OCI-LY7 (cell line): ENCODE measurements around the gene THAP4. TPM values are rescaled to one million over a fixed set of nuclear protein-coding genes. Genes with fewer than 3 reads are reported as not detected.

Experiments
- BruUV-seq: library from RNA; stranded (reverse); fragments of 400-500 nt; replicated peaks from 2 replicates; lab custom pipeline; 2021; lab: Mats Ljungman, UMichigan
- CTCF ChIA-PET: fragments of 300-600 bp; sonication (Branson Sonifier 250); formaldehyde crosslinking; loops from one replicate; lab custom pipeline; 2022; ENCODE audit warnings: antibody characterized with exemption; ENCODE audit not compliant: unreplicated experiment; lab: Charles Lee
- POLR2A ChIA-PET: fragments of 300-600 bp; sonication (Branson Sonifier 250); formaldehyde crosslinking; loops from one replicate; lab custom pipeline; 2022; ENCODE audit warnings: antibody characterized with exemption; lab: Charles Lee
- DNase-seq: peaks from one replicate; pipeline ENCODE4 v3.0.0-alpha.2; 2015; ENCODE audit warnings: low spot score
- H2AFZ ChIP-seq: fragments of 200-600 bp; sonication (generic), shearing (Covaris generic); 2 replicates; pipeline ENCODE4 v1.6.1; 2014; ENCODE audit warnings: mild to moderate bottlenecking, antibody characterized with exemption, low read length, moderate library complexity
- H3K27ac ChIP-seq: fragments of 200-600 bp; sonication (generic); 2 replicates; pipeline ENCODE4 v1.5.1; 2014; ENCODE audit warnings: mixed run types, low read depth, mild to moderate bottlenecking, moderate library complexity, low read length, inconsistent platforms; ENCODE audit not compliant: poor library complexity, severe bottlenecking
- H3K36me3 ChIP-seq: fragments of 200-600 bp; sonication (generic); 2 replicates; pipeline ENCODE4 v1.6.1; 2014; ENCODE audit warnings: mild to moderate bottlenecking, antibody characterized with exemption, low read length, moderate library complexity, mixed read lengths; ENCODE audit not compliant: insufficient read depth
- H3K4me1 ChIP-seq: fragments of 200-600 bp; sonication (generic); 2 replicates; pipeline ENCODE4 v1.5.1; 2014; ENCODE audit warnings: mild to moderate bottlenecking, low read length; ENCODE audit not compliant: insufficient read depth, poor library complexity, severe bottlenecking
- H3K4me2 ChIP-seq: fragments of 200-600 bp; sonication (generic); 2 replicates; pipeline ENCODE4 v1.6.1; 2014; ENCODE audit warnings: mild to moderate bottlenecking, low read length
- H3K4me3 ChIP-seq: fragments of 200-600 bp; sonication (generic); 2 replicates; pipeline ENCODE4 v1.5.1; 2014; ENCODE audit warnings: mild to moderate bottlenecking, low read depth, low read length; ENCODE audit not compliant: poor library complexity, severe bottlenecking
- H3K79me2 ChIP-seq: fragments of 200-600 bp; sonication (generic); 2 replicates; pipeline ENCODE4 v1.6.1; 2016; ENCODE audit warnings: low read depth, mild to moderate bottlenecking, low read length, moderate library complexity, mixed read lengths; ENCODE audit not compliant: insufficient read depth
- H3K9me2 ChIP-seq: fragments of 200-600 bp; sonication (generic); 2 replicates; pipeline ENCODE4 v1.6.1; 2016; ENCODE audit warnings: mild to moderate bottlenecking, low read length, mixed read lengths; ENCODE audit not compliant: insufficient read depth
- H3K9me3 ChIP-seq: fragments of 200-600 bp; sonication (generic); 2 replicates; pipeline ENCODE4 v1.6.1; 2014; ENCODE audit warnings: mild to moderate bottlenecking, mixed run types, low read length, mixed read lengths
- H4K20me1 ChIP-seq: fragments of 200-600 bp; sonication (generic); 2 replicates; pipeline ENCODE4 v1.6.1; 2014; ENCODE audit warnings: mild to moderate bottlenecking, antibody characterized with exemption, low read length, moderate library complexity, mixed read lengths; ENCODE audit not compliant: insufficient read depth
- EZH2phosphoT487 ChIP-seq: fragments of 200-600 bp; sonication (generic); IDR thresholded peaks from 2 replicates; pipeline ENCODE4 v1.6.1; 2018; ENCODE audit warnings: low read depth, borderline replicate concordance, mild to moderate bottlenecking, mixed run types, antibody characterized with exemption, low read length, moderate library complexity, mixed read lengths
- intact Hi-C: fragments of 100-400 bp; cut with micrococcal nuclease; formaldehyde crosslinking; loops from one replicate; pipeline ENCODE4 v1.10.0; 2022; ENCODE audit not compliant: unreplicated experiment
- total RNA-seq, 2 experiments: library from RNA; depleted of rRNA in 1 of 2; stranded (reverse); fragments of >200 nt in 1 of 2; shearing (Covaris generic) in 1 of 2; gene quantifications; 2 replicates each; pipeline ENCODE4 v1.2.3, GENCODE V29; 2014 to 2022
- TF ChIP-seq, protein P1 (sequence below): fragments of 200-600 bp; sonication (generic); conservative IDR thresholded peaks from 2 replicates; pipeline ENCODE4 v1.5.1; 2014; ENCODE audit warnings: mild to moderate bottlenecking, antibody characterized with exemption, low read length, moderate library complexity, mixed read lengths

The THAP4 gene
- total RNA-seq, 2 experiments from 2014 or later, result 61.6 to 65.6 TPM

DNA sequence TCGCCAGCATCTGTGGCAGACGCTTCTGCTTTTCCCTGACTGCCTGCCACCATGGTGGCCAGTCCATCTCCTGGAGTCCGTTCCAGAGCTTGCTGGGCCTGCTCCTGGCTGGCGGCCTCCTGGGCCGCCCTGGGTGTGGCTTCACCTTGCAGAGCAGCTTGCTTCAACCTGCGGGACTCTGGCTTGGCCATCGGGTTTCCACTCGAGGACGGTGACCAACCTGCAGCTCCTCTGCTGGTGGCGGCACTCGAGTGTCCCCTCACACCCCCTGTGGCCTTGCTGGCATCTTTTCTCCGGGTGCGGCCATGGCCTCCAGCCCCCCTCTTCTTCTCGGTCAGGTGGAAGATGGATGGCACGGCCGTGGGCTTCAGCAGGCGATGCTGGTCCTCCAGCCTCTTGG is 3.4 kb downstream of the THAP4 start:
- POLR2A ChIA-PET, result no interaction called here
- CTCF ChIA-PET, result no interaction called here
- no peaks in the 10 kb centered on the region for H3K9me3 ChIP-seq

DNA sequence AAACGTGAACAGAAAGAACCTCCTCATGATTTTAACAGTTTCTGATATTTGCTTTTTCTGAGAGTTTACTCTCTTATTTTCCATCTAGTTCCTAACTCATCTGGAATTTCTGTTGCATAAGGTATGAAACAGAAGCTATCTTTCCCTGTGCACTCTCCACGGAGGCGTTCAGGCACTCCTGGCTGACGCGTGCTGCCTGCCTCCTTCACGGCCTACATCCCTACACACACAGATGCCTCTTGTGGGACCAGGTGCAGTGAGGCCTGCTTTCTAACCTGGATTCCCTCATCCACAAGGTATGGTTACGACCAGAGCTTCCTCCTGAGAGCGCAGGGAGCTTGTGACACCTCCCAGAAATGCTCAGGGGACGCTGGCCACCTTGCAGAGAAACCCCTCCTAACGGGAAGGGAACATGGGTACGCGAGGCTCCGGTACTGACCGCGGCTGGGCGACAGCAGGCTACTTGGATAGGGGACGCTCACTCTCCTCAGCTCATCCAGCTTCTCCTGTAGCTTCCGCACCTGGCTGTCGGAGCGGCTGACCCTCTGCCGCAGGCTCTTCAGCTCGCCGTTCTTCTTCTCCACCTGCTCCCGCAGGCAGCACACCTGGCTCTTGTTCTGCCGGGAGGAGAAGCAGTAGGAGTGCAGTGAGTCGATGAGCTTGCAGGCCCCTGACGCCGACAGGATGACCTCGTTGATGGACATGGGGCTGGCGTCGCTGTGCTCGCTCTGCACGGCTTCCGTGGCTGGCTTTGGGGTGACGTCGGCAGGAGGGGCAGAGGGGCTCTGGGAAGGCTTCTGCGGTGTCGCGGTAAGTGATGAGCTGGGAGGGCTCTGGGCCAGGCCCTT is 4.3 kb downstream of the THAP4 start:
- ChIA-PET POLR2A (interaction anchor here (1.5 kb wide), 1 partner anchor 269 kb away, joined by 5 read pairs; no protein-coding TSS in a partner anchor), CTCF (no interaction called here)
- intact Hi-C loops, result loop anchor here (10.0 kb wide), 1 partner anchor 278 kb away; the partner anchor contains the start of gene FARP2
- Histone ChIP-seq H3K4me2 (no peak overlapping the region), H3K27ac (no peak overlapping the region), H3K79me2 (peaks cover 45% of the 10 kb centered on the region), H2AFZ (no peak overlapping the region), H3K9me3 (no peaks in the 10 kb centered on the region), H4K20me1 (no peaks in the 10 kb centered on the region), H3K4me3 (no peak overlapping the region), H3K4me1 (peaks cover 10% of the 10 kb centered on the region), H3K9me2 (no peaks in the 10 kb centered on the region), H3K36me3 (peaks cover 70% of the 10 kb centered on the region)
- BruUV-seq, result no TSS peak
- DNase-seq, result no peak
- TF ChIP-seq, protein P1, sequence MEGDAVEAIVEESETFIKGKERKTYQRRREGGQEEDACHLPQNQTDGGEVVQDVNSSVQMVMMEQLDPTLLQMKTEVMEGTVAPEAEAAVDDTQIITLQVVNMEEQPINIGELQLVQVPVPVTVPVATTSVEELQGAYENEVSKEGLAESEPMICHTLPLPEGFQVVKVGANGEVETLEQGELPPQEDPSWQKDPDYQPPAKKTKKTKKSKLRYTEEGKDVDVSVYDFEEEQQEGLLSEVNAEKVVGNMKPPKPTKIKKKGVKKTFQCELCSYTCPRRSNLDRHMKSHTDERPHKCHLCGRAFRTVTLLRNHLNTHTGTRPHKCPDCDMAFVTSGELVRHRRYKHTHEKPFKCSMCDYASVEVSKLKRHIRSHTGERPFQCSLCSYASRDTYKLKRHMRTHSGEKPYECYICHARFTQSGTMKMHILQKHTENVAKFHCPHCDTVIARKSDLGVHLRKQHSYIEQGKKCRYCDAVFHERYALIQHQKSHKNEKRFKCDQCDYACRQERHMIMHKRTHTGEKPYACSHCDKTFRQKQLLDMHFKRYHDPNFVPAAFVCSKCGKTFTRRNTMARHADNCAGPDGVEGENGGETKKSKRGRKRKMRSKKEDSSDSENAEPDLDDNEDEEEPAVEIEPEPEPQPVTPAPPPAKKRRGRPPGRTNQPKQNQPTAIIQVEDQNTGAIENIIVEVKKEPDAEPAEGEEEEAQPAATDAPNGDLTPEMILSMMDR, result no peak
- TF ChIP-seq EZH2phosphoT487, result no peak

More for the DNA sequence above, 3.4 kb downstream of the THAP4 start:
- peaks cover 61% of the 10 kb centered on the region for H3K36me3 ChIP-seq
- no peak overlapping the region for H3K4me3 ChIP-seq
- TF ChIP-seq, protein P1, result no peak
- TF ChIP-seq EZH2phosphoT487, result no peak
- H3K4me1 ChIP-seq, result peaks cover 13% of the 10 kb centered on the region
- no peaks in the 10 kb centered on the region for H4K20me1 ChIP-seq
- intact Hi-C loops, result loop anchor here (10.0 kb wide), 1 partner anchor 279 kb away; the partner anchor contains the start of gene FARP2
- peaks cover 50% of the 10 kb centered on the region for H3K79me2 ChIP-seq
- no peaks in the 10 kb centered on the region for H3K9me2 ChIP-seq
- BruUV-seq, result no TSS peak
- no peak overlapping the region for H3K27ac ChIP-seq
- H3K4me2 ChIP-seq, result no peak overlapping the region
- no peak overlapping the region for H2AFZ ChIP-seq
- no peak for DNase-seq
